Lung (tissue), 12 donors: ENCODE results near the gene STK11. TPM values are rescaled to one million over a fixed set of nuclear protein-coding genes. Genes with fewer than 3 reads are reported as not detected.

Experiments
- ATAC-seq: fragments of 200-7000 bp; cut with Tn5 transposase; one replicate; pipeline ENCODE4 v1.9.1; 2020; ENCODE audit warnings: moderate number of reproducible peaks; ENCODE audit not compliant: insufficient read depth, low FRiP score
- DNase-seq, 3 donors: peaks; one replicate each; pipeline ENCODE4 v3.0.0-alpha.2; 2013 to 2017
- H3K27ac ChIP-seq, 2 donors: one replicate each; pipeline ENCODE4 v1.5.1; 2013; ENCODE audit warnings: mild to moderate bottlenecking in 2 of 2, moderate library complexity in 2 of 2, control low read depth in 1 of 2, inconsistent platforms in 1 of 2, low read depth in 1 of 2, low read length in 1 of 2
- H3K27me3 ChIP-seq, 3 donors: one replicate each; pipeline ENCODE4 v1.5.1; 2013; ENCODE audit warnings: low read length in 2 of 3; ENCODE audit not compliant: control insufficient read depth in 3 of 3, insufficient read depth in 3 of 3
- H3K36me3 ChIP-seq, 4 donors: one replicate each; pipeline ENCODE4 v1.5.1; 2013; ENCODE audit warnings: low read length in 4 of 4, mild to moderate bottlenecking in 1 of 4, moderate library complexity in 1 of 4; ENCODE audit not compliant: control insufficient read depth in 4 of 4, insufficient read depth in 4 of 4
- H3K4me1 ChIP-seq, 5 donors: one replicate each; pipeline ENCODE4 v1.5.1; 2013; ENCODE audit warnings: low read length in 5 of 5, mild to moderate bottlenecking in 2 of 5, moderate library complexity in 1 of 5; ENCODE audit not compliant: control insufficient read depth in 5 of 5, insufficient read depth in 5 of 5
- H3K4me3 ChIP-seq: one replicate; pipeline ENCODE4 v1.5.1; 2013; ENCODE audit warnings: mild to moderate bottlenecking, control low read depth, moderate library complexity
- H3K9ac ChIP-seq, 2 donors: one replicate each; pipeline ENCODE4 v1.5.1; 2013; ENCODE audit warnings: low read length in 2 of 2, control low read depth in 1 of 2; ENCODE audit not compliant: insufficient read depth in 1 of 2
- H3K9me3 ChIP-seq, 4 donors: one replicate each; pipeline ENCODE4 v1.5.1; 2013; ENCODE audit warnings: low read length in 3 of 4, mild to moderate bottlenecking in 1 of 4, moderate library complexity in 1 of 4; ENCODE audit not compliant: control insufficient read depth in 4 of 4, insufficient read depth in 3 of 4
- WGBS, 2 donors: extraction: QIAGEN DNeasy Blood & Tissue Kit; methylation state at CpG; one replicate each; pipeline ENCODE4 v1.1.7; 2013; 5-methylcytosine and 5-hydroxymethylcytosine counted together
- polyA plus RNA-seq, 2 donors: library from polyadenylated mRNA; stranded (reverse); fragments of 200-250 nt; gene quantifications; one replicate each; pipeline ENCODE4 v1.2.1, GENCODE V29; 2013
- total RNA-seq, 2 donors: library from RNA; depleted of rRNA in 1 of 2; stranded (reverse); fragments of >200 nt in 1 of 2; gene quantifications; one replicate each; pipeline ENCODE4 v1.2.1, GENCODE V29; 2014 to 2021
- TF ChIP-seq, protein P1 (sequence below): IDR thresholded peaks from 2 replicates; pipeline ENCODE4 v1.5.1; 2012; ENCODE audit warnings: mild to moderate bottlenecking; ENCODE audit errors: control extremely low read depth, extremely low read depth
- donor health status: control.
- donor health status: control.
- donor health status: Bipolar disorder and iron deficiency.
- donor health status: healthy.
- donor health status: DM: yes; HTN: yes; CAD: no.

The STK11 gene
- total and polyA plus RNA-seq, 4 donors, result 43.1 to 59.8 (median 54.6) TPM

DNA sequence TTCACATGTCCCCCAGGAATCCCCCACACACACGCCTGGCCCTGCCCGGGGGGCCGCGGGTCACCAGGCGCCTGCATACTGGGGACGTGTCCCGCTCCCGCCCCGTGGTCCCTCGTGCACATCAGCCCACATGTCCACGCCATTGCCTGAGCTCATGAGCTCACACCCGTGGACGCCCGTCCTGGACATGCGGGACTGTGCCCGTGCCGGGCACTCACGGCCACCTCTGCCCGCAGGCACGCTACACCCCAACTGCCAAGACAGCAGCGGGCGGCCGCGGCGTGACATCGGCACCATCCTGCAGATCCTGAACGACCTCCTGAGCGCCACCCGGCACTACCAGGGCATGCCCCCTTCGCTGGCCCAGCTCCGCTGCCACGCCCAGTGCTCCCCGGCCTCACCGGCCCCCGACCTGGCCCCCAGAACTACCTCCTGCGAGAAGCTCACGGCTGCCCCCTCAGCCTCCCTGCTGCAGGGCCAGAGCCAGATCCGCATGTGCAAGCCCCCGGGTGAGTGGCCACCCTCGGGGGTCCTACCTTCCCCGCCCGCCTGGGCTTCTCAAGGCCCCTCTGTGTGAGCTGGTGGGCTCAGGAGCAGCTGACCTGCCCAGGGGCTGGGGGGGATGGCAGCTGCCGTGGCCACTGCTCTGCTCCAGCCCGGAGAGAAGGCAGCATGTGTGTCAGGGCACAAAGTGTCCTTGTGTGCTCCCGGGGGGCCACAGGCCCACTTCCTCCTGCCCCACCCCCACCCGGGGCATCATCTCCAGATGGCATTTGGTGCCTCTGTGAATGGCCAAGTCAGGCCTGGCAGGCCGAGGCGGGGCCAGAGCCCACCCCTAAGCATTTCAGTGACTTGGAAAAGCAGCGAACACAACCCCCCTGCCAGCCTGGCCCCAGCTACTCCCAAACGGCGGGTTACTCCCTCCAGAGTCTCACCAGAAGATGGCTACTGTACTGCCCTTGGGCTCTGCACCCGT lies 49.9 kb downstream of the STK11 start:
- TF ChIP-seq, protein P1, sequence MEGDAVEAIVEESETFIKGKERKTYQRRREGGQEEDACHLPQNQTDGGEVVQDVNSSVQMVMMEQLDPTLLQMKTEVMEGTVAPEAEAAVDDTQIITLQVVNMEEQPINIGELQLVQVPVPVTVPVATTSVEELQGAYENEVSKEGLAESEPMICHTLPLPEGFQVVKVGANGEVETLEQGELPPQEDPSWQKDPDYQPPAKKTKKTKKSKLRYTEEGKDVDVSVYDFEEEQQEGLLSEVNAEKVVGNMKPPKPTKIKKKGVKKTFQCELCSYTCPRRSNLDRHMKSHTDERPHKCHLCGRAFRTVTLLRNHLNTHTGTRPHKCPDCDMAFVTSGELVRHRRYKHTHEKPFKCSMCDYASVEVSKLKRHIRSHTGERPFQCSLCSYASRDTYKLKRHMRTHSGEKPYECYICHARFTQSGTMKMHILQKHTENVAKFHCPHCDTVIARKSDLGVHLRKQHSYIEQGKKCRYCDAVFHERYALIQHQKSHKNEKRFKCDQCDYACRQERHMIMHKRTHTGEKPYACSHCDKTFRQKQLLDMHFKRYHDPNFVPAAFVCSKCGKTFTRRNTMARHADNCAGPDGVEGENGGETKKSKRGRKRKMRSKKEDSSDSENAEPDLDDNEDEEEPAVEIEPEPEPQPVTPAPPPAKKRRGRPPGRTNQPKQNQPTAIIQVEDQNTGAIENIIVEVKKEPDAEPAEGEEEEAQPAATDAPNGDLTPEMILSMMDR, result no peak
- 82 to 85% methylated on average over 46 to 52 of the region's 52 CpGs for WGBS, 2 donors
- Histone ChIP-seq H3K36me3 (peaks cover 14 to 57% (median 30%) of the 10 kb centered on the region in 4 donors), H3K4me3 (no peak overlapping the region), H3K4me1 (peaks cover 2 to 37% (median 15%) of the 10 kb centered on the region in 5 donors), H3K9ac (no peak overlapping the region), H3K9me3 (no peaks in the 10 kb centered on the region), H3K27me3 (no peaks in the 10 kb centered on the region), H3K27ac (peak overlapping the region; percentile 14 to 97)
- ATAC-seq, result no peak
- DNase-seq, result no peak

DNA sequence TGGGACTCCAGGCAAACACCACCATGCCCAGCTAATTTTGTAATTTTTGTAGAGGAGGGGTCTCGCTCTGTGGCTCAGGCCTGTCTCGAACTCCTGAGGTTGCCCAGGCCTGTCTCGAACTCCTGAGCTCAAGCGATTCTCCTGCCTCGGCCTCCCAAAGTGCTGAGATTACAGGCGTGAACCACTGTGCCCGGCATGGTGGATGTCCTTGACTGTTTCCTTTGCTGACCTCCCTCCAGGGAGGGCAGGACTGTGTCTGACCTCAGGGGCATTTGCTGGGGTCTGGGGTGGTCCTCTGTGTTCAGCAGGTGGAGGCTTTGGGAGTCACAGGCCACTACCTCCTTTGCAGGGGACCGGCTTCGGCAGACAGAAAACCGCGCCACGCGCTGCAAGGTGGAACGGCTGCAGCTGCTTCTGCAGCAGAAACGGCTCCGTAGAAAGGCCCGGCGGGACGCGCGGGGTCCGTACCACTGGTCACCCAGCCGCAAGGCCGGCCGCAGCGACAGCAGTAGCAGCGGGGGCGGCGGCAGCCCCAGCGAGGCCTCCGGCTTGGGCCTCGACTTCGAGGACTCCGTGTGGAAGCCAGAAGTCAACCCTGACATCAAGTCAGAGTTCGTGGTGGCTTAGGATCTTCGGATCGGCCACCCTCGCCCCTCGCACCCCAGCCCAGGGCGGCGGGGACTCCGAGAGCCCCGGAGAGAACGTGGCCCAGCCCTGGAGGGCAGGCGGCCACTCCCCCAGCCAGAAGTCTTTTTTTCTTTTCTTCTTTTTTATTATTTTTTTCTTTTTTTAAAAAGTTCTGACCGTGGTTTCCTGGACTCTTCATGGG lies 51.3 kb downstream of the STK11 start:
- Histone ChIP-seq H3K36me3 (peaks cover 14 to 43% (median 26%) of the 10 kb centered on the region in 4 donors), H3K4me3 (no peak overlapping the region), H3K9me3 (no peaks in the 10 kb centered on the region), H3K4me1 (peaks cover 3 to 46% (median 22%) of the 10 kb centered on the region in 5 donors), H3K9ac (no peak overlapping the region), H3K27me3 (no peaks in the 10 kb centered on the region), H3K27ac (peak overlapping the region in 1 of 2 donors; percentile 56)
- 89 to 92% methylated on average over 45 to 46 of the region's 46 CpGs for WGBS, 2 donors
- DNase-seq, result no peak
- TF ChIP-seq, protein P1, result no peak
- no peak for ATAC-seq

DNA sequence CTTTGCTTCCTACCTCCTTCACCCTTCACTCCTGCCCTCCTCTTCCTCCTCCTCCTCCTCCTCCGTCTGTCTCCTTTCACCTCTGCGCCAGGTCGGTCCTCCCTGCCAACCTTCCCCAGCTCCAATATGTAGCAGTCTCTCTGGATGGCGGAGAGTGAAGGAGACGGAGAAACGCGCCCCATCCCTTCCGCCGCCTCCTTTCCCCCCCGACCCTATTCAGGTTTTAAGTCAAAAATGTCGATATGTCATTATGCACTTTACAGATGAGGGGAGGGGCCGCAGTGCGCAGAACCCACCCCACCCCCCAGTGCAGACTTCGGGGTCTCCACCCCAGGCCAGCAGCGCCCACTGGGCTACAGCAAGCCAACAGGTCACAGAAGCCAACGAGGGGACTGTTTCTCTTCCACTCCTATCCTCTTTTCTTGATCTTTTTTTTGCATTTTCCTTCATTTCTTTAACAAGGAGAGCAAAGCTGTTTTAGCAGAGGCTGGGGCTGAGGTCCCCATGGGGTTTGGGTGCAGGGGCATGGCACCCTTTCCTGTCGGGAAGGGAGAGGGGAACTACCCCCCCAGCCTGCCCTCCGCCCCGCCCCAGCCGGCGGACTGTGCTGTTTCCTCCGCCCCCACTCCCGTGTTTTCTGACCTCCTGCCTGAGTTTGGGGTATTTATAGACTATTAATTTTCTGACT lies 52.0 kb downstream of the STK11 start:
- Histone ChIP-seq H3K4me1 (peaks cover 6 to 51% (median 30%) of the 10 kb centered on the region in 5 donors), H3K9ac (no peak overlapping the region), H3K27ac (peak overlapping the region; percentile 30 to 71), H3K36me3 (peaks cover 14 to 42% (median 25%) of the 10 kb centered on the region in 4 donors), H3K27me3 (no peaks in the 10 kb centered on the region), H3K9me3 (no peaks in the 10 kb centered on the region), H3K4me3 (no peak overlapping the region)
- TF ChIP-seq, protein P1, result no peak
- WGBS, 2 donors, result 63 to 67% methylated on average over 23 of the region's 23 CpGs
- no peak for DNase-seq
- ATAC-seq, result no peak
